Measurements from ENCODE around the gene STAT3. TPM values are rescaled to one million over a fixed set of nuclear protein-coding genes. Genes with fewer than 3 reads are reported as not detected.

STAT3 gene
- total RNA-seq, 3 donors from 2014 or later (not counting 1 experiment from before 2014, with no cell fraction given): 190 to 246 (median 206) TPM

DNA sequence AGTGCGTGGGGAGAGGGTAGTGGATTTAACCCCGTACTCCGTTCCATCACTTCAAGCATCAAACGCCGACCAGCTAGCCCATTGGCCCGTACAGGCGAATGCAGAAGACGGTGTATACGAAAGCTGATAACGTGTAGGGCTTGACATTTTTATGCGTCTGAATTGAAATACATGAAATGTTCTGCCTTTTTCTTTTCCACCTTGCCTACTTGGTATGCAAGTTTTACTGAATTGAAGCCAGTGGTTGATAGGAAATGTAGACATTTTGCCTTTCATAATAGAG, 834 bp upstream of the STAT3 start:
- peaks cover 9% of the 10 kb centered on the region for H3K4me1 ChIP-seq (ENCODE audit: control insufficient read depth, insufficient read depth, low read length)
- H3K4me1 Mint-ChIP-seq: peaks cover 36 to 42% of the 10 kb centered on the region in 2 donors
- no peak for ATAC-seq
- TF ChIP-seq, protein P1, sequence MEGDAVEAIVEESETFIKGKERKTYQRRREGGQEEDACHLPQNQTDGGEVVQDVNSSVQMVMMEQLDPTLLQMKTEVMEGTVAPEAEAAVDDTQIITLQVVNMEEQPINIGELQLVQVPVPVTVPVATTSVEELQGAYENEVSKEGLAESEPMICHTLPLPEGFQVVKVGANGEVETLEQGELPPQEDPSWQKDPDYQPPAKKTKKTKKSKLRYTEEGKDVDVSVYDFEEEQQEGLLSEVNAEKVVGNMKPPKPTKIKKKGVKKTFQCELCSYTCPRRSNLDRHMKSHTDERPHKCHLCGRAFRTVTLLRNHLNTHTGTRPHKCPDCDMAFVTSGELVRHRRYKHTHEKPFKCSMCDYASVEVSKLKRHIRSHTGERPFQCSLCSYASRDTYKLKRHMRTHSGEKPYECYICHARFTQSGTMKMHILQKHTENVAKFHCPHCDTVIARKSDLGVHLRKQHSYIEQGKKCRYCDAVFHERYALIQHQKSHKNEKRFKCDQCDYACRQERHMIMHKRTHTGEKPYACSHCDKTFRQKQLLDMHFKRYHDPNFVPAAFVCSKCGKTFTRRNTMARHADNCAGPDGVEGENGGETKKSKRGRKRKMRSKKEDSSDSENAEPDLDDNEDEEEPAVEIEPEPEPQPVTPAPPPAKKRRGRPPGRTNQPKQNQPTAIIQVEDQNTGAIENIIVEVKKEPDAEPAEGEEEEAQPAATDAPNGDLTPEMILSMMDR (IDR thresholded peaks at IDR 0.05): no peak
- H3K27me3 Mint-ChIP-seq (ENCODE audit: low read depth in 2 of 2): no peaks in the 10 kb centered on the region
- peak overlapping the region; percentile 93 for H3K4me3 Mint-ChIP-seq
- H3K36me3 Mint-ChIP-seq: no peaks in the 10 kb centered on the region
- intact Hi-C loops (cut with micrococcal nuclease): loop anchor here (2.0 to 5.0 kb wide), 4 partner anchors 47 to 220 kb away; partner anchors contain the start of genes ATP6V0A1, RETREG3 and TUBG1
- no peaks in the 10 kb centered on the region for H3K9me3 Mint-ChIP-seq
- H3K27ac Mint-ChIP-seq: peak overlapping the region; percentile 99 to 100
- peak overlapping the region; percentile 67 for H3K4me3 ChIP-seq (ENCODE audit: low read length)
- whole genome bisulfite sequencing (ENCODE audit: insufficient coverage): under 1% methylated on average over 11 of the region's 11 CpGs
- DNase-seq: no peak
- H3K36me3 ChIP-seq (ENCODE audit: control insufficient read depth, insufficient read depth, low read length): no peaks in the 10 kb centered on the region
- H3K27me3 ChIP-seq (ENCODE audit: control insufficient read depth, insufficient read depth, low read length): no peaks in the 10 kb centered on the region
- H3K27ac ChIP-seq (ENCODE audit: low read length): peak overlapping the region; percentile 99
- no peaks in the 10 kb centered on the region for H3K9me3 ChIP-seq (ENCODE audit: control insufficient read depth, insufficient read depth, low read length)

DNA sequence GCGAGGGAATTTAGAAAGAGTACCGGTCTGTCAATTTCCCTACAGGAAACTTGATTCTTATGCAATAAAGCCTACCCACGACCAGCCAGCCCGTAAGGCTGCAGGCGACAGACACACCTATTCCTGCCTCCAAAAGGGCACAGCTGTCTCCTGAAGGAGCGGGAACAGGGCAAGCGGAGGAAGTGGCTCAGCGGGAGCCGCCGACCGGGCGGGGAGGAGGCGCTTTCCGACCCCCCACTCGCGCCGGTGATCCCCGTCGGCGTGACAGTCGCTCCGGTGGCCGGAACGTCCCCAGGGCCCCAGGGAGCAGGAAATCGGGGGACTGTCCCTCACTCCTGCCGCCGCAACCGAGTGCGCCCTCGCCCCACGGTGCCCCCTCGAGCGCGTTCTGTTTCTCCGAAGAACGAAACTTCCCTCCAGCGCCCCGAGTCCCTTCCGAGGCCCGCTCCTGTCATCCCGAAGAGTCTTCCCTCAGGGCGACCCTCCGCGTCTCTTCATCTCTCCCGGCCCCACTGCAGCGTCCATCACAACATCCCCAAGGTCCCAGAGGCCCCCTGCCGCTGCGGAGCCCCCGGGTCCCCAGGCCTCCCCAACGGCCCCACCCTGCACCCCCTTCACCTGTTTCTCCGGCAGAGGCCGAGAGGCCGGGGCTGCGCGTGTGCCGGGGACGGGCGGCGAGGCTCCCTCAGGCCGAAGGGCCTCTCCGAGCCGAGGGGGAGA, 421 bp downstream of the STAT3 start:
- Histone ChIP-seq H3K27ac (ENCODE audit: low read length) (peak overlapping the region; percentile 99), H3K36me3 (ENCODE audit: control insufficient read depth, insufficient read depth, low read length) (no peaks in the 10 kb centered on the region), H3K27me3 (ENCODE audit: control insufficient read depth, insufficient read depth, low read length) (no peaks in the 10 kb centered on the region), H3K4me1 (ENCODE audit: control insufficient read depth, insufficient read depth, low read length) (peaks cover 9% of the 10 kb centered on the region), H3K4me3 (ENCODE audit: low read length) (peak overlapping the region; percentile 87), H3K9me3 (ENCODE audit: control insufficient read depth, insufficient read depth, low read length) (no peaks in the 10 kb centered on the region)
- intact Hi-C loops (cut with micrococcal nuclease): loop anchor here (1.0 to 5.0 kb wide), 5 partner anchors 26 to 221 kb away; partner anchors contain the start of genes ATP6V0A1, RETREG3 and TUBG1
- H3K27ac Mint-ChIP-seq: peak overlapping the region; percentile 99 to 100
- H3K4me3 Mint-ChIP-seq: peak overlapping the region; percentile 93
- no peak for ATAC-seq
- no peaks in the 10 kb centered on the region for H3K27me3 Mint-ChIP-seq (ENCODE audit: low read depth in 2 of 2)
- TF ChIP-seq, protein P1 (IDR thresholded peaks at IDR 0.05): no peak
- no peaks in the 10 kb centered on the region for H3K9me3 Mint-ChIP-seq
- under 1% methylated on average over 61 of the region's 62 CpGs for WGBS (ENCODE audit: insufficient coverage)
- H3K4me1 Mint-ChIP-seq: peaks cover 41 to 48% of the 10 kb centered on the region in 2 donors
- DNase-seq: peak; percentile 47 to 59
- H3K36me3 Mint-ChIP-seq: no peaks in the 10 kb centered on the region

DNA sequence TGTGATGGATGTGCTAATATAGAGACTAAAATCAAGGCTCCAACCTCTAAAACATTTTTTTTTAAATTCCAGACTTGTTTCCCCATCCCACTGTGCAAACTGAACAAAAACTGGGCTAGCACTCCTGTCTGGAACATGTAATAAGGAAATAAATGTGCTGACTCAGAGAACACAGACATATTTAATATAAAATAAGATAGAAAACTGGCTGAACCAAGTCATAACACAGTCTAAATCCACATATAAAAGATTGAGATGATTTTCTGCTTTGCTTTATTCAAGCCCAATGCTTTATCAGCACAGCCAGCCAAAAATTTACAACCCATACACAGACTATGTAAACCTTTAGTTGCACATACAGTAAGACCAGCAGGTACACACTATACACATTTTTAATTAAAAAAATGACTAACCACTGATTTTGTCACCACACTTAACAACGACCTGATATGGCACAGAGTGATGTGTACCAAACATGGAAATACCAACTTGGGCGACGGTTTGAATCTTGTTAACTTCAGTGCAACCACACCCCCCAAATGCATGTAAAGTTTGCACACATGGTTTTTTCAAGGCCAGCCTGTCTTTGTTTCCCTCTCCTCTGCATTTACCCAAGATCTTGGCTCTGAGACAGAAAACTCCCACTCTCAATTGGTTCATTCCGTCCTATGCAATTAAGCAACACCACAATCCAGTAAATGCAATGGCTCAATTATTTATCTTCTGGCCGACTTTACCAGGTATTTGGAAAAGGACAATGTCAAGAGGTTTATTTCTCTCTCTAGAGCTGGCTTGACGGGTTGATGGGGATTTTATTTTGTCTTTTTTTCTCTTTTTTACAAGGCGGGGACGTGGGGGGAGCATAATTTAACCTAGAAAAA, 1.2 kb downstream of the STAT3 start:
- peaks cover 9% of the 10 kb centered on the region for H3K4me1 ChIP-seq (ENCODE audit: control insufficient read depth, insufficient read depth, low read length)
- TF ChIP-seq, protein P1 (IDR thresholded peaks at IDR 0.05): no peak
- DNase-seq (peak in 1 of 2 donors; percentile 56), ATAC-seq (no peak)
- H3K4me3 Mint-ChIP-seq: peak overlapping the region; percentile 93
- intact Hi-C loops (cut with micrococcal nuclease): loop anchor here (5.0 kb wide), 3 partner anchors 45 to 70 kb away; partner anchors contain the start of gene ATP6V0A1
- H3K27me3 ChIP-seq (ENCODE audit: control insufficient read depth, insufficient read depth, low read length): no peaks in the 10 kb centered on the region
- no peaks in the 10 kb centered on the region for H3K36me3 ChIP-seq (ENCODE audit: control insufficient read depth, insufficient read depth, low read length)
- peak overlapping the region; percentile 87 for H3K4me3 ChIP-seq (ENCODE audit: low read length)
- H3K9me3 Mint-ChIP-seq: no peaks in the 10 kb centered on the region
- no peaks in the 10 kb centered on the region for H3K27me3 Mint-ChIP-seq (ENCODE audit: low read depth in 2 of 2)
- H3K36me3 Mint-ChIP-seq: no peaks in the 10 kb centered on the region
- peak overlapping the region; percentile 99 for H3K27ac ChIP-seq (ENCODE audit: low read length)
- H3K4me1 Mint-ChIP-seq: peaks cover 48 to 54% of the 10 kb centered on the region in 2 donors
- H3K9me3 ChIP-seq (ENCODE audit: control insufficient read depth, insufficient read depth, low read length): no peaks in the 10 kb centered on the region
- 2% methylated on average over 5 of the region's 8 CpGs for WGBS (ENCODE audit: insufficient coverage)
- H3K27ac Mint-ChIP-seq: peak overlapping the region; percentile 99 to 100
